GM12875 (cell line): Measurements from ENCODE around the gene NHEJ1.

Source experiments
- H3K4me3 ChIP-seq: one replicate; pipeline ENCODE4 v1.5.1; 2011; ENCODE audit warnings: low read depth, low read length, control low read depth
- TF ChIP-seq, protein P1 (sequence below): IDR thresholded peaks from 2 replicates; pipeline ENCODE4 v1.5.1; 2011; ENCODE audit warnings: low read depth, mild to moderate bottlenecking, control low read depth, inconsistent platforms, low read length, moderate library complexity, borderline replicate concordance; ENCODE audit not compliant: insufficient read depth

NHEJ1 gene

DNA sequence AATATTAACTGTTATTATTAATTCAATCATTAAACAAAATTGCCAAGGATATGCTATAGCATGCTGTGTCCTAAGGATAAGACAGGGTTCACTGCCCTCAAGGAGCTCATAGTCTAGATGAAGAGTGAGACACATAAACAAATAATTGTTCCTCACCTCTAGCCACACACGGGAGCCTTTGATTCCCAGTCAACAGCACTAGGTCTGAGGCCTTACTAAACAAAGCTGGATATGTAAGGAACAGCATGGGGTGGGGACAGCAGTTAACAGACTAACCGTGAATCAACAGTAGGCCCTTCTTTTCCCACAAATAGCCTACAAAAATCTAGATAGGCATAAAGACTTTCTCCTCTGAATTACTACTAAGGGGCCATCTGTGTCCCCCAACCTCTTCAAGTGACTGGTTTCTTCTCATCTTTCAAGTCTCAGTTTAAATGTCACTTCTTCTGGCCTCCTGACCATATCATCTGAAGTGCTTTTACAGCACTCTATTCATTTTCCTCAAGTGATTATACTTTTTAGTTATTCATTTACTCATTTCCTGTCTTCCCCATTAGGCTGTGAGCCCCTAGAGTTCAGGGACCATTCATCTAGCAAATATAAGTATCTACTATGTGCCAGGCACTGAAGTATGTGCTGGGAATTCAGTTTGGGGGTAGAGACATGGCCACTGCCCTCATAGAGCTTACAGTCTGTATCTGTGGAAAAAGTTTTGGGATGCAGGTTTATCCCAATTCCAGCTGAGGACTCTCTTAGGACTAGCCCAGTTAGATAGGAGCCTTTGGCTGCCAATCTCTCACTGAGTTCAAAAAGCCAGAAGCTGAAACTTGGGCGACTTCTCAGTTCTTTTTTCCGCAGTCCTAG is 69.9 kb downstream of the NHEJ1 start:
- H3K4me3 ChIP-seq = no peak overlapping the region
- TF ChIP-seq, protein P1, sequence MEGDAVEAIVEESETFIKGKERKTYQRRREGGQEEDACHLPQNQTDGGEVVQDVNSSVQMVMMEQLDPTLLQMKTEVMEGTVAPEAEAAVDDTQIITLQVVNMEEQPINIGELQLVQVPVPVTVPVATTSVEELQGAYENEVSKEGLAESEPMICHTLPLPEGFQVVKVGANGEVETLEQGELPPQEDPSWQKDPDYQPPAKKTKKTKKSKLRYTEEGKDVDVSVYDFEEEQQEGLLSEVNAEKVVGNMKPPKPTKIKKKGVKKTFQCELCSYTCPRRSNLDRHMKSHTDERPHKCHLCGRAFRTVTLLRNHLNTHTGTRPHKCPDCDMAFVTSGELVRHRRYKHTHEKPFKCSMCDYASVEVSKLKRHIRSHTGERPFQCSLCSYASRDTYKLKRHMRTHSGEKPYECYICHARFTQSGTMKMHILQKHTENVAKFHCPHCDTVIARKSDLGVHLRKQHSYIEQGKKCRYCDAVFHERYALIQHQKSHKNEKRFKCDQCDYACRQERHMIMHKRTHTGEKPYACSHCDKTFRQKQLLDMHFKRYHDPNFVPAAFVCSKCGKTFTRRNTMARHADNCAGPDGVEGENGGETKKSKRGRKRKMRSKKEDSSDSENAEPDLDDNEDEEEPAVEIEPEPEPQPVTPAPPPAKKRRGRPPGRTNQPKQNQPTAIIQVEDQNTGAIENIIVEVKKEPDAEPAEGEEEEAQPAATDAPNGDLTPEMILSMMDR = no peak

- TF ChIP-seq, protein P1 = no peak
- no peak overlapping the region for H3K4me3 ChIP-seq
These were observed 71.3 kb downstream of the NHEJ1 start for GRCh38 chr2:219089330-219089729.

DNA sequence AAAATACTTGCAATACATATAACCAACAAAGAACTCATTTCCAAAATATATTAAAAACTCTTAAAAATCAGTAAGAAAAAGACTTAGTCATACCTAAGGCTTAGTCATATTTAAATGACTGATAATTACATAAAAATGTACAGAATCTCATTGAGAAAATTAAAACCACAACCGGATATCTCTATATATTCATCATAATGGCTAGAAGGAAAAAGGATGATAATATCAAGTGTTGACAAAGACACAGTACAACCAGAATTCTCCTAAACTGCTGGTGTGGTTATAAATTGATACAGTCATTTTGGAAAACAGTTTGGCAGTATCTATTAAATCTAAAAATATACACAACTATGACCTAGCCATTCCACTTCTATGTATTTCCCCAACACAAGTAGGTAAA is 72.8 kb downstream of the NHEJ1 start:
- no peak overlapping the region for H3K4me3 ChIP-seq
- TF ChIP-seq, protein P1 = no peak

GRCh38 chr2:219087361-219087760 is 73.3 kb downstream of the NHEJ1 start:
- TF ChIP-seq, protein P1 = no peak
- no peak overlapping the region for H3K4me3 ChIP-seq

DNA sequence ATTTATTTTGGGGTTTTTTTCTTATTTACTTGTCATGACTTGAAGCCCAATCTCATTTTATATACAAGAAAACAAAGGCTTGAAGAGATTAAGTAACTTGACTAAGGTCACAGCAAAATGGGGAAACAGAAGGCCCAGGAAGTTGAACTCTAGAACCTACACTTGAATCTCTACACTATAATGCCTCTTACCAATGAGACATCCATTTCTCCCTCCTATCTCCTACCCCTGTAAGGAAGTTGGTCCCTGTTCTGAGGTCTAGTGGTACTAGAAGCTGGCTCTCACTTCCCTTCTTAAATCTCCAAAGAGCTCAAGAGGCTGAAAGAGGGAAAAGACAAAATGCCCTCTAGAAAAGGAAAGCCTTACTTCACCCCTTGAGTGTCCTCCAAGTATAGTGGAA is 74.4 kb downstream of the NHEJ1 start:
- TF ChIP-seq, protein P1 = no peak
- H3K4me3 ChIP-seq = no peak overlapping the region

DNA sequence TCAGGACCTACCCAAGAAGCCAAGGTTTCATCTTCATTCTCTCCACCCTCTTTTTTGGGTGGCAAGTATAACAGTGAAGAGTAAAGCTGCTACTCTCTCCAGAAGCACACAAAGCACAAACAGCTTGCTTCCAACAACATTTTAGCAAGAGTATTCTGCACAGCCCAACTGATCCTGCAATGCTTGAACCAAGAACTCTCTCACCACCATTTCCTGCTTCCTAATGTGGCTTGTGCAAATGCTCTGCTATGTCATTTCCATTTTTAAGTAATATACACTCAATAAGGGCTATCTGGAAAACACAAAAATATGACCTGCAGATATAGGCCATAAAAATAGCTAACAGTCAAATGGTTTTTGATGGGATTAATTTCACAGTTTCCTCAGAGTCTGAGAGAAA is 75.8 kb downstream of the NHEJ1 start:
- H3K4me3 ChIP-seq = no peak overlapping the region
- TF ChIP-seq, protein P1 = no peak

DNA sequence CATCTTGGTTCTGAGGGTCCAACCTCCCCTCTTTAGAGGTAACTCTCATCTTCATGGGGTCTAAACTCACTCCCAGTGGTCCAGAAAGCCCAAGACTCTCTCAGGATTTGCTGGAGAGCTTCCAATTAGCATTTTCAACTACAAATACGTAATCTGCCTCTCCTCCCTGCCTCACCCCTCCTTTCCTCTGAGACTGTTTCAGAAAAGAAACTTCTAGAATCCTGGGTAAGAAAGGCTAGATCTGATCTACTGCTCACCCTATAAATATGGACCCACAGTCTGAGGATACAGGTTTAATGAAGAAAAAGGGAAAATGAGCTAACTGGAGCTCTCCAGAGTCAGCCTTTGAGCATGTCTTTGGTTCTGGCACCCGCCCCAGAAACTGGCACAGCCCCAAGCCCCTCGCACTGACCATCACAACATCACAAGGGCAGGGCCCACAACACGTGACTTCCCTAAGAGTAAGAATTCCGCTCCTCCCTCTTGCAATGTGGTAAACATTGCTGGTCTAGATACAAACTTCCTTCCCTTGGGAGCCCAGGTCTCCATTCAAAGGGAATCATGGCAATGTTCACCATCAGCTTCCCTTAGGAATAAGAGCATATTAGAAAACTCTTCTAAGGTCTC is 78.2 kb downstream of the NHEJ1 start:
- TF ChIP-seq, protein P1 = no peak
- H3K4me3 ChIP-seq = no peak overlapping the region
